Measurements from ENCODE around the gene TERT.

DNA sequence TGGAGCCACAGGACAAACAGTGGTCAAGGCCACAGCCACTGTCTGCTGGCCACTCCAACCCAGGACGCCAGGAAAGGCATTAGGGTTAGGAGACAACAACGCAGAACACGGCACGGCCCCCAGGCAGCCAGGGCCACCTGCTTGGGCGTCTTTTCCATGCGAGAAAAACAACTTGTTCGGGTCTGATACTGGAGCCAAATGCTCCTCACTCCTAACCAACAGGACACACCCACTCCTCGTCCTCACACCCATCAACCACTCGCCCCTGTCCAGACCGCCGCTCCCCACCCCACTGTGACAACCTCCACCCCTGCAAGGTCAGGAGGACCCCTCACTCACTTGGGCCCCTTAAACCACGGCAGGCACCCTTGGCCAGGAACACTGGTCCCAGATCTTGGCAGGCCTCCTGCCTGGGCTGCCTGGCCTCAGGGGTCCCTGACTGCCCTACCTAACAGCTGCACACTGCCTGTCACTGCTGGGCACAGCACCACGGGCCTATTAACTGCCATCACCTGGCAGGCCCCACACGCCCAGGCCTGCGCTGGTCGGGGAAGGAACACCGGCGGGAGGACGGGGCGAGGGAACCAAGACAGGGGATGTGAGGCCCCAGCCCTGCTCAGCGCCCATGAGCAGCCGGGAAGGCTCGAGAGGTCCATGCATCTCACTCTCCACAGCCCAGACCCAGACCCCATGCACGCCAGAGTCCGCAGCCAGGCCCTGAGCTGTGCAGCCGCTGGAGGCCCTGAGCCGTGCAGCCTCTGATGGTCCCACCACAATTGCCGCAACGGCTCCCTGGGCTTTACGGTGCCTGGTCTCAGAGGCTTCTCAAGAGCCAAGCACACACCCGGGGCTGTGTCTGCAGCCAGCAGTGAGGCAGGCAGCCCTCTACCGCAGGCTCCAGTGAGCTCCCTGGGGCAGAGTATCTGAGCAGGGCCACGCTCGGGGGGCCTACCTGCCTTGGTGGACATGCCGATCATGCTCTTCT lies 36.3 kb upstream of the TERT start:
- TF ChIP-seq, protein P1, sequence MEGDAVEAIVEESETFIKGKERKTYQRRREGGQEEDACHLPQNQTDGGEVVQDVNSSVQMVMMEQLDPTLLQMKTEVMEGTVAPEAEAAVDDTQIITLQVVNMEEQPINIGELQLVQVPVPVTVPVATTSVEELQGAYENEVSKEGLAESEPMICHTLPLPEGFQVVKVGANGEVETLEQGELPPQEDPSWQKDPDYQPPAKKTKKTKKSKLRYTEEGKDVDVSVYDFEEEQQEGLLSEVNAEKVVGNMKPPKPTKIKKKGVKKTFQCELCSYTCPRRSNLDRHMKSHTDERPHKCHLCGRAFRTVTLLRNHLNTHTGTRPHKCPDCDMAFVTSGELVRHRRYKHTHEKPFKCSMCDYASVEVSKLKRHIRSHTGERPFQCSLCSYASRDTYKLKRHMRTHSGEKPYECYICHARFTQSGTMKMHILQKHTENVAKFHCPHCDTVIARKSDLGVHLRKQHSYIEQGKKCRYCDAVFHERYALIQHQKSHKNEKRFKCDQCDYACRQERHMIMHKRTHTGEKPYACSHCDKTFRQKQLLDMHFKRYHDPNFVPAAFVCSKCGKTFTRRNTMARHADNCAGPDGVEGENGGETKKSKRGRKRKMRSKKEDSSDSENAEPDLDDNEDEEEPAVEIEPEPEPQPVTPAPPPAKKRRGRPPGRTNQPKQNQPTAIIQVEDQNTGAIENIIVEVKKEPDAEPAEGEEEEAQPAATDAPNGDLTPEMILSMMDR (conservative IDR thresholded peaks at IDR 0.05) = no peak
- no peak for TF ChIP-seq ZFX (IDR thresholded peaks at IDR 0.05)

All from C4-2B (cell line).